DND-41 (cell line): ENCODE results near the gene BASP1.

Source experiments
- ATAC-seq: fragments of 200-7000 bp; cut with Tn5 transposase; 3 replicates; pipeline ENCODE4 v1.9.1; 2021; ENCODE audit warnings: low read depth; ENCODE audit not compliant: insufficient read depth
- DNase-seq: peaks from one replicate; pipeline ENCODE4 v3.0.0-alpha.2; 2020
- H2AFZ ChIP-seq: 2 replicates; pipeline ENCODE4 v1.6.0; 2012; ENCODE audit warnings: low read depth, low read length
- H3K27ac ChIP-seq: 2 replicates; pipeline ENCODE4 v1.5.1; 2012; ENCODE audit warnings: low read length, inconsistent platforms
- H3K27me3 ChIP-seq: fragments of 200-600 bp; sonication (generic); 2 replicates; pipeline ENCODE4 v1.6.0; 2012; ENCODE audit warnings: low read length, mild to moderate bottlenecking, inconsistent platforms; ENCODE audit not compliant: insufficient read depth, poor library complexity
- H3K36me3 ChIP-seq: 2 replicates; pipeline ENCODE4 v1.5.1; 2012; ENCODE audit warnings: low read length, inconsistent platforms; ENCODE audit not compliant: insufficient read depth
- H3K4me1 ChIP-seq: 2 replicates; pipeline ENCODE4 v1.5.1; 2012; ENCODE audit warnings: mild to moderate bottlenecking, low read length; ENCODE audit not compliant: insufficient read depth
- H3K4me2 ChIP-seq: 2 replicates; pipeline ENCODE4 v1.6.0; 2012; ENCODE audit warnings: mild to moderate bottlenecking, moderate library complexity, low read length, inconsistent platforms; ENCODE audit not compliant: insufficient read depth
- H3K4me3 ChIP-seq, 2 experiments: fragments of 200-600 bp in 1 of 2; shearing (Covaris generic) in 1 of 2; 2 replicates each; pipeline ENCODE4 v1.5.1; 2012 to 2016; ENCODE audit warnings: inconsistent platforms in 2 of 2, low read length in 2 of 2, mild to moderate bottlenecking in 2 of 2, low read depth in 1 of 2, moderate library complexity in 1 of 2
- H3K79me2 ChIP-seq: 2 replicates; pipeline ENCODE4 v1.6.0; 2012; ENCODE audit warnings: low read length, inconsistent platforms; ENCODE audit not compliant: insufficient read depth
- H3K9ac ChIP-seq: 2 replicates; pipeline ENCODE4 v1.6.0; 2012; ENCODE audit warnings: low read depth, mild to moderate bottlenecking, inconsistent platforms, low read length, moderate library complexity
- H3K9me3 ChIP-seq: 2 replicates; pipeline ENCODE4 v1.5.1; 2012; ENCODE audit warnings: low read length, moderate library complexity, mild to moderate bottlenecking, inconsistent platforms; ENCODE audit not compliant: insufficient read depth, severe bottlenecking
- H4K20me1 ChIP-seq: 2 replicates; pipeline ENCODE4 v1.6.0; 2012; ENCODE audit warnings: low read length; ENCODE audit not compliant: insufficient read depth
- CTCF ChIP-seq: IDR thresholded peaks from 2 replicates; pipeline ENCODE4 v1.5.1; 2012; ENCODE audit warnings: borderline replicate concordance, low read length, moderate library complexity, mild to moderate bottlenecking; ENCODE audit not compliant: poor library complexity, severe bottlenecking; ENCODE audit errors: extremely low read depth
- EZH2 ChIP-seq: IDR thresholded peaks from 3 replicates; pipeline ENCODE4 v1.6.1; 2012; ENCODE audit warnings: borderline replicate concordance, low read depth, mild to moderate bottlenecking, moderate library complexity, low read length, inconsistent platforms; ENCODE audit not compliant: severe bottlenecking

BASP1 gene

GRCh38 chr5:17216974-17217492, 398 bp upstream of the BASP1 start:
- H2AFZ ChIP-seq, result no peak overlapping the region
- no peaks in the 10 kb centered on the region for H3K4me1 ChIP-seq
- H3K36me3 ChIP-seq, result no peaks in the 10 kb centered on the region
- H3K4me2 ChIP-seq, result no peak overlapping the region
- H3K79me2 ChIP-seq, result no peaks in the 10 kb centered on the region
- DNase-seq (no peak), ATAC-seq (no peak)
- H3K27me3 ChIP-seq, result no peaks in the 10 kb centered on the region
- TF ChIP-seq EZH2 (no peak), CTCF (no peak)
- H3K9ac ChIP-seq, result no peak overlapping the region
- H3K4me3 ChIP-seq, result no peak overlapping the region
- H4K20me1 ChIP-seq, result no peaks in the 10 kb centered on the region
- H3K9me3 ChIP-seq, result peaks cover 5% of the 10 kb centered on the region
- H3K27ac ChIP-seq, result no peak overlapping the region

- no peaks in the 10 kb centered on the region for H3K79me2 ChIP-seq
- TF ChIP-seq EZH2 (no peak), CTCF (no peak)
- H2AFZ ChIP-seq, result no peak overlapping the region
- peaks cover 5% of the 10 kb centered on the region for H3K9me3 ChIP-seq
- H3K4me2 ChIP-seq, result no peak overlapping the region
- no peaks in the 10 kb centered on the region for H3K4me1 ChIP-seq
- no peak for DNase-seq
- no peaks in the 10 kb centered on the region for H4K20me1 ChIP-seq
- H3K27ac ChIP-seq, result no peak overlapping the region
- no peak overlapping the region for H3K9ac ChIP-seq
- H3K36me3 ChIP-seq, result no peaks in the 10 kb centered on the region
- H3K27me3 ChIP-seq, result no peaks in the 10 kb centered on the region
- H3K4me3 ChIP-seq, result no peak overlapping the region
- no peak for ATAC-seq
These were observed 1.0 kb downstream of the BASP1 start for GRCh38 chr5:17218353-17219005.

- no peaks in the 10 kb centered on the region for H4K20me1 ChIP-seq
- H3K27ac ChIP-seq, result no peak overlapping the region
- no peak overlapping the region for H3K9ac ChIP-seq
- no peak overlapping the region for H3K4me3 ChIP-seq
- H3K79me2 ChIP-seq, result no peaks in the 10 kb centered on the region
- no peak overlapping the region for H2AFZ ChIP-seq
- no peaks in the 10 kb centered on the region for H3K4me1 ChIP-seq
- H3K36me3 ChIP-seq, result no peaks in the 10 kb centered on the region
- H3K9me3 ChIP-seq, result peaks cover 5% of the 10 kb centered on the region
- TF ChIP-seq CTCF, result no peak
- TF ChIP-seq EZH2, result no peak
- no peak for ATAC-seq
- H3K27me3 ChIP-seq, result no peaks in the 10 kb centered on the region
- no peak for DNase-seq
- H3K4me2 ChIP-seq, result no peak overlapping the region
These were observed 1.6 kb downstream of the BASP1 start for GRCh38 chr5:17219006-17219422.

GRCh38 chr5:17219469-17219868, 2.0 kb downstream of the BASP1 start:
- H3K79me2 ChIP-seq, result no peaks in the 10 kb centered on the region

More at GRCh38 chr5:17219469-17219868, 2.0 kb downstream of the BASP1 start:
- H3K9ac ChIP-seq, result no peak overlapping the region
- no peaks in the 10 kb centered on the region for H4K20me1 ChIP-seq
- no peaks in the 10 kb centered on the region for H3K4me1 ChIP-seq
- H3K27ac ChIP-seq, result no peak overlapping the region
- no peaks in the 10 kb centered on the region for H3K36me3 ChIP-seq
- H3K27me3 ChIP-seq, result no peaks in the 10 kb centered on the region
- H3K9me3 ChIP-seq, result peaks cover 5% of the 10 kb centered on the region
- no peak overlapping the region for H2AFZ ChIP-seq
- TF ChIP-seq CTCF (no peak), EZH2 (no peak)
- no peak overlapping the region for H3K4me3 ChIP-seq
- no peak overlapping the region for H3K4me2 ChIP-seq
- ATAC-seq, result no peak
- DNase-seq, result no peak
